AG08396 (cell line): ENCODE measurements around the gene CLSTN2.

Experiments used
- DNase-seq: peaks from one replicate; pipeline ENCODE4 v3.0.0; 2012; ENCODE audit warnings: low spot score, mixed read lengths

The CLSTN2 gene

GRCh38 chr3:140187028-140187427 is 252.0 kb downstream of the CLSTN2 start:
- no peak for DNase-seq

- DNase-seq = no peak
Measured at GRCh38 chr3:140187656-140188221, 252.8 kb downstream of the CLSTN2 start.

GRCh38 chr3:140188285-140188684 is 253.3 kb downstream of the CLSTN2 start:
- no peak for DNase-seq

DNA sequence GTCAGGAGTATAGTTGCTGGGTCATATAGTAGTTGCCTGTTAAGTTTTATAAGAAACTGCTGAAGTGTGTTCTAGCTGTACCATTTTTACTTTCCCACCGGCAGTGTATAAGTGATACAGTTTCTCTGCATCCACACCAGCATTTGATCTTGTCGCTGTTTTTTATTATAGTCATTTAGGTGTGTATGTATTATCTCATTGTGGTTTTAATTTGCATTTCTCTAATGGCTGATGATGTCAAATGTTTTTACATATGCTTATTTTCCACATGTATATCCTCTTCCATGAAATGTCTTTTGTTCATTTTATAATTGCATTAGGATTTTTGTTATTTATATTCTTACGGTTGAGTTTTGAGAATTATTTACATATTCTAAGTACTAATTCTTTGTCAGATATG is 254.3 kb downstream of the CLSTN2 start:
- DNase-seq = no peak

DNA sequence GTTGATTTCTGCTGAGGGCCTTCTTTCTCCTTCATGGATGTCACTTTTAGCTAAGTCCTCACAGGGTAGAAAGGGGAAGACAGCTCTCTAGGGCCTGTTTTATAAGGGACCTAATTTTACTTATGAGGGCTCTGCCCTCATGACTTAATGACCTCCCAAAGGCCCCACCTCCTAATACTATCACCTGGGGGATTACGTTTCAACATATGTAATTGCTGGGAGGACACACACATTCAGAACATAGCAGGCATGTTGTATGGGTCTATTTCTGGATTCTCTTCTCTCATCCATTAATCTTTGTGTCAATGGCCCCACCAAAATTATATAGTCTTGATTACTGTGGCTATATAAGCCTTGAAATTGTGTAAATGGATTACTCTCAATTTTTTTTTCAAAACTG is 255.0 kb downstream of the CLSTN2 start:
- DNase-seq = no peak

- no peak for DNase-seq
Measured at GRCh38 chr3:140196970-140197369, 262.0 kb downstream of the CLSTN2 start.

DNA sequence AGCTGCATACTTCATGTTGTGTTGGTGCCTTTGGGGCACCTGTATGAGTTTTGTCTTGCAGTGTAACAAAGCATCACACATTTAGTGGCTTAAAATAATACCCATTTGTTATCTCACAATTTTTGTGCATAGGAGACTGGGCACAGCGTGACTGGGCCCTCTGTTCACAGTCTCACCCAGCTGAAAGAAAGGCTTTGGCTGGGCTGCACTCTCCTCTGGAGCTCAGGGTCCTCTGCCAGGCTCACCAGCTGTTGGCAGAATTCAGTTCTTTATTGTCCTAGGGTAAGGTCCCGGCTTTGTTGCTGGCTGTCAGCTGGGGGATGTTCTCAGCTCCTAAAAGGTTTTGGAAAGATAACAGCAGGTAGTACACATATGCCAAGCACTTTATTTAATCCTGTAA is 263.3 kb downstream of the CLSTN2 start:
- no peak for DNase-seq

GRCh38 chr3:140199008-140199407 is 264.0 kb downstream of the CLSTN2 start:
- DNase-seq = no peak

DNA sequence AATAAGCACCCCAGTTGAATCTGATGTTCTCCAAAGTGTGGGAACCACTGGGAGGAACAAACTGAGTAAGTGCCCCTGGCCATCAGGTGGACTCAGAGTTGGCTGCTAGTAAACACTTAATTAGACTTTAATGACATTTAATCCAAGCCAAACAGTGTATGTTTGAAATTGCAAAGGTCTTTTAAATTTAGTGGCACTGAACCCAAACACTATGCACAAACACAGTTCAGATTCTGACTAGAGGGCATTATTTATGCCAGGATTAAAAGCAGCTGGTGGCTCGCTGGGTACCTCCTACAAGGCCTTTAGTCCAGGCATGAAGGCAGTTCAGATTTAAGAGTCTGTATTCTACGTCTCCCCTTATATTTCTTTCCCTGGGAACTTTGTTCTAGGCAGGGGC is 264.8 kb downstream of the CLSTN2 start:
- no peak for DNase-seq

DNA sequence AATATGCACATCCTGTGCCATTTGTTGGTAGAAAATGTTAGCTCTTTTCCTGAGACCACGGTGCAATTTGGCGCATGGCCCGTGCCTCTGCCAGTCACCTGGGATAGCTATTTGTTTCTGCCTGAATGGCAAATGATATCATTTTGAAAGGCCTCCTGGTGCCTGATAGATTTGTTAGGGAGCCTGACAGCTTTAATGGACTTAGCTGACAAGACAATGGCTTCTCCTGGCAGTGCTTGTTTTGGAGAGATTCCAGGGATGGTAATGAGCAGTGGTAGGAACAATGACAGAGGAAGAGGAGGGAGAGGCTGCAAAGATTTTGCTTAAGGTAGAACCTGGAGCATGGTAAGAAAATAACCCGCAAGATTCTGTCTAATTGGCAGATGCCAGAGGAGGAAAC is 268.5 kb downstream of the CLSTN2 start:
- DNase-seq = no peak

- DNase-seq = no peak
Measured at GRCh38 chr3:140204271-140204984, 269.4 kb downstream of the CLSTN2 start.

DNA sequence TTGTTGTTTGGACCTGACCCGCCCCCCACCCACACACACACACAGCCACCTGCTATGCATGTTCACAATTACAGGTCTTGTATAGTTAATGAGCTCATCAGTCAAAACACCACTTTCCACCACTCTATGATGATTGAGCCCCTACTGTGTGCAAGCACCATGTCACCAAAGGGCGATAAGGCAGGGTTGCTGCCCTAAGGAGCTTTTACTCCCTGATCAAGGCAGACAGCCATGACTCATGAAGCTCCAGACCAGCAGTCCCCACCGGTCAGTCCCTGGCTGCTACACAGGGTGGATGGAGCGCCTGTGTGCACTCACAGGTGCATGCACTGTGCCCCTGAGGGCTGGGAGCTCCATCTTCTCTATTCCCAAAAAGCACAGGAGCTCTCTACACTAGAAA is 270.6 kb downstream of the CLSTN2 start:
- no peak for DNase-seq

DNA sequence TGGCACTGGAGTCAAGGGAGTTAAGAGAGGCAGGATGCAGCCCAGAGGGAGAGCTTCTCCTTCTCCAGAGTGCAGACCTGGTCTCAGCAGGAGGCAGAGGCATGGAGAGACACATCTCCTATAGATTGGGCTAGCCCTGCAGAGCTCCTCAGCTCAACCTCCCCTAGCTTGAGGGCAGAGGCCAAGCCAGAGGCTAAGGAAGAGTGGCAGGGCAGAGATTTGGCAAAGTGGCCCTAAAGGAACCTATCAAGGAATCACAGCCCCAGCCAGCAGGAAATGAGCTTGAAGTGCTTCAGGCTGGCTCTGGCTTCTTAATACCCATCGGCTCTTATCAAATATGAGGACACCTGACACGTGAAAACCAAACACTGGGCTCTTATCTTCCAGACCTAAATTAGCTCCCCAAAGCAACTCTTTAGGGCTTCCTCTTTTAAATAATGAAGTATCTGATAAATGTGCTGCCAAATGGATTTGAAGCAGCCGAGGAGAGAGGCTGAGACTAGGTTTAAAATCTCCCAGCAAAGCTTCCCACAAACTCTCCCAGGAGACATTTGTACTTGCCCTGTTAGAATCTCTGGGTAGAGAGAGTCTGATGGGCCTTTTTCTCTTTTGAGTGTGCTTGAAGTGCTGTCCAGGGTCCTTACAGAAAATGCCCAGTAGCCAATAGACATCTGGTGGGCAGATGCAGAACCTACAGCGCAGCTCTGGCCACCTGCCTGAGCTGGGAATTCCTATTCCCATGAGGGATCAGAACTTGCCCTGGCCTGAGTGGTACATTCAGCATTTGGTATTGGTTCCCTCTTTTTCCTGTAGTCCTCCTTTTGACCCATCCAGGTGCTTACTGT is 271.4 kb downstream of the CLSTN2 start:
- DNase-seq = peak; percentile 8

DNA sequence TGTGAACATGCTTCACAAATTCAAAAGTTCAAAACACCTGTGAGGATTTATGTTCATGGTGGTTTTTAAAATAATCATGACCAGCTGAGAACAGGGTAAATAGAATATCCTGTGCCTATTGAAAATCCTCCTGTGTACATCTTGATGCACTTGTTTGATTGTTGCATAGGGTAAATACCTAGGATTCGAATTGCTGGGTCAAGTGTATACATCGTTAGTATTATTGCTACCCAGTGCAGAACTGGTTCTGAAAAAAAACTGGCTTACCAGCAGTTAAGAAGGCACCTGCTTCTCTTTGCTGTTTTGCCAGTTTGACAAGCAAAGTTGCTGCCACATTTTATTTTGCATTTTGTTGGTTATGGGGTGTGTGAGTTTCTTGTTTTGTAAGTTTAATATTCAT is 272.6 kb downstream of the CLSTN2 start:
- DNase-seq = no peak

- peak; percentile 4 for DNase-seq
Measured at GRCh38 chr3:140216249-140216648, 281.3 kb downstream of the CLSTN2 start.

GRCh38 chr3:140219291-140219690 is 284.3 kb downstream of the CLSTN2 start:
- DNase-seq = no peak

- no peak for DNase-seq
Measured at GRCh38 chr3:140219923-140220452, 285.0 kb downstream of the CLSTN2 start.

GRCh38 chr3:140223197-140223596 is 288.2 kb downstream of the CLSTN2 start:
- DNase-seq = no peak

DNA sequence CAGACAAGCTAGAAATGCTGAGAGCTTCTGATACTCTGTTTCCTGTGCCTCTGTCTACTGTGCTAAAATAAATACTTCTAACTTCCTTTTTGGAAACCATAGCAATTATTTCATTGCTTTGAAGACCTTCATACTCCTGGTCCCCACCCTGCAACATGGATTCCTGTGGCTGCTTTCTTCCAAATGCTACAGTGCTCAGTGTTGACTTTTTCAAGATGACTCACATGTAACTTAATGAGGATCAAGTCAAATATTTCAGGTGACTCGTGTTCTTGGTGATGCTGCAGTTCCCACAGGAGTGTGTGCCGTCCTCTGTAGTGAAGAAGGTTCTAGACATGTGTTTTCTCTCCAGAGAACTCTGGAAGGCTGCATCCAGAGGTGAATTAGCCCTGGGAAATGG is 288.6 kb downstream of the CLSTN2 start:
- DNase-seq = no peak

GRCh38 chr3:140224307-140224706 is 289.3 kb downstream of the CLSTN2 start:
- no peak for DNase-seq

DNA sequence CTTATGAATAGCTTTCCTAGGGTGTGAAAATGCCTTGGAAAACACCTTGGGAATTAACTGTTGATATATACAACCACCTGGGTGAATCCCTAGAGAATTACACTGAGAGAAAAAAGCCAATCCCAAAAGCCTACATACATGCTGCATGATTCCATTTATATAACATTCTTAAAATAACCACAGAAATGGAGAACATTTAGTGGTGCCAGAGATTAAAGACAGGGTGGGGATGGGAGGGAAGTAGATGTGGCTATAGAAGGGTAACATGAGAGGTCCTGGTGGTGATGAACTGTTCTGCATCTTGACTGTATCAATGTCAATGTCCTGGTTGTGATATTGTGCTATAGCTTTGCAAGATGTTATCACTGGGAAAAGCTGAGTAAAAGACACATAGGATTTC is 291.0 kb downstream of the CLSTN2 start:
- no peak for DNase-seq

GRCh38 chr3:140233702-140234101 is 298.7 kb downstream of the CLSTN2 start:
- no peak for DNase-seq

- no peak for DNase-seq
Measured at GRCh38 chr3:140234256-140234655, 299.3 kb downstream of the CLSTN2 start.
